ENCODE measurements around the gene VOPP1.

DNA sequence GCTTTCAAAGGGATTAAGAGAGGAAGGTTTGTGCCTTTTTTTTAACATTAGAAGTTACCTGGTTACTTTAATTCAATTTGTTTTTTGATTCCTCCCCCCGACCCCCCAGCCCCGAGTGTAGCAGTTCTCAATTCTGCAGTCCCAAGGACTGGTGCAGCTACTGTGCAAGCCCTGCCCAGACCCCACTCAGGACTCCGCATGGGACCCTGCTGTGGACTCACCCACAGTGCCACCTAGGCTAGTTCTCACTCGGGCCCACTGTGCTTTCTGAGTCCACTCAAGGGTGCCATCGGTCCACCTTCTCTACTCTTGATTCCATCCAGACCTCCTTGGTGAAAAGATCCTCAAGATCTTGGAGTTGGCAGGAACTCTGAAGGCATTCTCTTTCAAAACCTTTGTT lies 77.4 kb downstream of the VOPP1 start:
- TF ChIP-seq, protein P1, sequence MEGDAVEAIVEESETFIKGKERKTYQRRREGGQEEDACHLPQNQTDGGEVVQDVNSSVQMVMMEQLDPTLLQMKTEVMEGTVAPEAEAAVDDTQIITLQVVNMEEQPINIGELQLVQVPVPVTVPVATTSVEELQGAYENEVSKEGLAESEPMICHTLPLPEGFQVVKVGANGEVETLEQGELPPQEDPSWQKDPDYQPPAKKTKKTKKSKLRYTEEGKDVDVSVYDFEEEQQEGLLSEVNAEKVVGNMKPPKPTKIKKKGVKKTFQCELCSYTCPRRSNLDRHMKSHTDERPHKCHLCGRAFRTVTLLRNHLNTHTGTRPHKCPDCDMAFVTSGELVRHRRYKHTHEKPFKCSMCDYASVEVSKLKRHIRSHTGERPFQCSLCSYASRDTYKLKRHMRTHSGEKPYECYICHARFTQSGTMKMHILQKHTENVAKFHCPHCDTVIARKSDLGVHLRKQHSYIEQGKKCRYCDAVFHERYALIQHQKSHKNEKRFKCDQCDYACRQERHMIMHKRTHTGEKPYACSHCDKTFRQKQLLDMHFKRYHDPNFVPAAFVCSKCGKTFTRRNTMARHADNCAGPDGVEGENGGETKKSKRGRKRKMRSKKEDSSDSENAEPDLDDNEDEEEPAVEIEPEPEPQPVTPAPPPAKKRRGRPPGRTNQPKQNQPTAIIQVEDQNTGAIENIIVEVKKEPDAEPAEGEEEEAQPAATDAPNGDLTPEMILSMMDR (IDR thresholded peaks at IDR 0.05 in 2 of 3, conservative IDR thresholded peaks at IDR 0.05 in 1 of 3; ENCODE audit: borderline replicate concordance in 1 of 3, insufficient read depth in 1 of 3, low read depth in 2 of 3, low read length in 2 of 3) = no peak
- no peak for TF ChIP-seq TCF7L2 (IDR thresholded peaks at IDR 0.05; ENCODE audit: borderline replicate concordance, extremely low read depth, insufficient read depth, insufficient read length)
- no peak for TF ChIP-seq POLR2A (IDR thresholded peaks at IDR 0.05; ENCODE audit: borderline replicate concordance, extremely low read depth, insufficient read depth, insufficient read length)
- TF ChIP-seq YY1 (IDR thresholded peaks at IDR 0.05; ENCODE audit: extremely low read depth, insufficient replicate concordance, low read depth, low read length) = no peak

All from HCT116 (cell line).